ENCODE results near the gene GJA4.

DNA sequence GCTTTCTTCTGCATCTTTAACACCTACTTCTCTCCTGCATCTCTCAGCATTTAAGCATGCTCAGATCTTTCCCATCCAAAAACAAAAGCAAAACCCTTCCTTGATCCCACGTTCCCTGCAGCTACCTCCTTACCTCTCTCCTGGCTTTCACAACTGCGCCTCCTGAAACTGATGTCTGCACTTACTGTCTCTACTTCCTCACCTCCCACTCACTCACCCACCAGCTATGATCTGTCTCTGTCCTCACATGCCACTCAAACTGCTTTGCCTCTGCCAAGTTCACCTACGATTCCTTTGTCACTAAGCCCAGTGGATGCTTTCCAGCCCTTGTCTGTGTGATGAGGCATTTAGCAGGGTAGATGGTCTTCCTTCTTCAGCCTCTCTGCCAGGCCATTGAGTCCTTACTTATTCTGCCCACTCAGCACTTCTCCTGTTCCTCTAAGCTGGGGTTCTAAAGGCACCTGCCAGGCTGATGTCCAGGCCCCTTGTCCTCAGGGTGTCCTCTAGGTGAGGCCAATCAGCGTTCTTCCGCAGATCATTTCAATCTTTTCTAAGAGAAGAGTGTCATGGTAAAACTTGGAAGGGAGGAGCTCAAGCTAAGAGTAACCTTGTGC is 21.8 kb upstream of the GJA4 start:
- TF ChIP-seq, protein P1, sequence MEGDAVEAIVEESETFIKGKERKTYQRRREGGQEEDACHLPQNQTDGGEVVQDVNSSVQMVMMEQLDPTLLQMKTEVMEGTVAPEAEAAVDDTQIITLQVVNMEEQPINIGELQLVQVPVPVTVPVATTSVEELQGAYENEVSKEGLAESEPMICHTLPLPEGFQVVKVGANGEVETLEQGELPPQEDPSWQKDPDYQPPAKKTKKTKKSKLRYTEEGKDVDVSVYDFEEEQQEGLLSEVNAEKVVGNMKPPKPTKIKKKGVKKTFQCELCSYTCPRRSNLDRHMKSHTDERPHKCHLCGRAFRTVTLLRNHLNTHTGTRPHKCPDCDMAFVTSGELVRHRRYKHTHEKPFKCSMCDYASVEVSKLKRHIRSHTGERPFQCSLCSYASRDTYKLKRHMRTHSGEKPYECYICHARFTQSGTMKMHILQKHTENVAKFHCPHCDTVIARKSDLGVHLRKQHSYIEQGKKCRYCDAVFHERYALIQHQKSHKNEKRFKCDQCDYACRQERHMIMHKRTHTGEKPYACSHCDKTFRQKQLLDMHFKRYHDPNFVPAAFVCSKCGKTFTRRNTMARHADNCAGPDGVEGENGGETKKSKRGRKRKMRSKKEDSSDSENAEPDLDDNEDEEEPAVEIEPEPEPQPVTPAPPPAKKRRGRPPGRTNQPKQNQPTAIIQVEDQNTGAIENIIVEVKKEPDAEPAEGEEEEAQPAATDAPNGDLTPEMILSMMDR (IDR thresholded peaks at IDR 0.05; ENCODE audit: insufficient read depth, low read length), result no peak
- TF ChIP-seq, protein P2, sequence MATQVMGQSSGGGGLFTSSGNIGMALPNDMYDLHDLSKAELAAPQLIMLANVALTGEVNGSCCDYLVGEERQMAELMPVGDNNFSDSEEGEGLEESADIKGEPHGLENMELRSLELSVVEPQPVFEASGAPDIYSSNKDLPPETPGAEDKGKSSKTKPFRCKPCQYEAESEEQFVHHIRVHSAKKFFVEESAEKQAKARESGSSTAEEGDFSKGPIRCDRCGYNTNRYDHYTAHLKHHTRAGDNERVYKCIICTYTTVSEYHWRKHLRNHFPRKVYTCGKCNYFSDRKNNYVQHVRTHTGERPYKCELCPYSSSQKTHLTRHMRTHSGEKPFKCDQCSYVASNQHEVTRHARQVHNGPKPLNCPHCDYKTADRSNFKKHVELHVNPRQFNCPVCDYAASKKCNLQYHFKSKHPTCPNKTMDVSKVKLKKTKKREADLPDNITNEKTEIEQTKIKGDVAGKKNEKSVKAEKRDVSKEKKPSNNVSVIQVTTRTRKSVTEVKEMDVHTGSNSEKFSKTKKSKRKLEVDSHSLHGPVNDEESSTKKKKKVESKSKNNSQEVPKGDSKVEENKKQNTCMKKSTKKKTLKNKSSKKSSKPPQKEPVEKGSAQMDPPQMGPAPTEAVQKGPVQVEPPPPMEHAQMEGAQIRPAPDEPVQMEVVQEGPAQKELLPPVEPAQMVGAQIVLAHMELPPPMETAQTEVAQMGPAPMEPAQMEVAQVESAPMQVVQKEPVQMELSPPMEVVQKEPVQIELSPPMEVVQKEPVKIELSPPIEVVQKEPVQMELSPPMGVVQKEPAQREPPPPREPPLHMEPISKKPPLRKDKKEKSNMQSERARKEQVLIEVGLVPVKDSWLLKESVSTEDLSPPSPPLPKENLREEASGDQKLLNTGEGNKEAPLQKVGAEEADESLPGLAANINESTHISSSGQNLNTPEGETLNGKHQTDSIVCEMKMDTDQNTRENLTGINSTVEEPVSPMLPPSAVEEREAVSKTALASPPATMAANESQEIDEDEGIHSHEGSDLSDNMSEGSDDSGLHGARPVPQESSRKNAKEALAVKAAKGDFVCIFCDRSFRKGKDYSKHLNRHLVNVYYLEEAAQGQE (IDR thresholded peaks at IDR 0.05; ENCODE audit: insufficient replicate concordance, low read depth), result no peak
- no peak for TF ChIP-seq POLR2AphosphoS5 (IDR thresholded peaks at IDR 0.05; ENCODE audit: low read depth)
- no peak for TF ChIP-seq GABPA (IDR thresholded peaks at IDR 0.05; ENCODE audit: low read depth)

All from HL-60 (cell line).